Measurements from ENCODE around the gene MGAT5B. TPM values are rescaled to one million over a fixed set of nuclear protein-coding genes. Genes with fewer than 3 reads are reported as not detected.

The MGAT5B gene
- total and polyA plus RNA-seq, 4 donors, result 0.02 to 0.25 TPM; not detected in 2

- Histone ChIP-seq H3K27me3 (ENCODE audit: control insufficient read depth in 4 of 4, insufficient read depth in 4 of 4, low read length in 3 of 4) (peaks cover 0 to 2% (median 0%) of the 10 kb centered on the region in 4 donors), H3K4me1 (ENCODE audit: control insufficient read depth in 4 of 4, insufficient read depth in 4 of 4, low read length in 3 of 4) (no peaks in the 10 kb centered on the region), H3K27ac (ENCODE audit: low read depth in 1 of 2, low read length in 2 of 2) (no peak overlapping the region), H3K9ac (ENCODE audit: low read depth in 1 of 2, low read length in 2 of 2) (no peak overlapping the region), H3K4me3 (ENCODE audit: low read depth in 1 of 3, low read length in 3 of 3) (no peak overlapping the region), H3K9me3 (ENCODE audit: control insufficient read depth in 4 of 4, low read length in 3 of 4) (no peaks in the 10 kb centered on the region), H3K36me3 (ENCODE audit: control insufficient read depth in 4 of 4, insufficient read depth in 3 of 4, low read depth in 1 of 4, low read length in 3 of 4) (no peaks in the 10 kb centered on the region)
- 73% methylated on average over 6 of the region's 6 CpGs for WGBS
- TF ChIP-seq SP1 (IDR thresholded peaks at IDR 0.05), result no peak
- TF ChIP-seq RAD21 (IDR thresholded peaks at IDR 0.05), result no peak
- TF ChIP-seq EGR1 (IDR thresholded peaks at IDR 0.05; ENCODE audit: low read depth in 2 of 2), result no peak
- no peak for TF ChIP-seq RXRA (IDR thresholded peaks at IDR 0.05)
- no peak for TF ChIP-seq CTCF (IDR thresholded peaks at IDR 0.05; ENCODE audit: low read depth, low read length, missing input control)
- no peak for TF ChIP-seq NR2F2 (IDR thresholded peaks at IDR 0.05)
- no peak for TF ChIP-seq YY1 (IDR thresholded peaks at IDR 0.05)
- no peak for TF ChIP-seq FOXA1 (IDR thresholded peaks at IDR 0.05)
- TF ChIP-seq ZBTB33 (IDR thresholded peaks at IDR 0.05), result no peak
- no peak for TF ChIP-seq HNF4A (conservative IDR thresholded peaks at IDR 0.05)
- no peak for TF ChIP-seq GABPA (IDR thresholded peaks at IDR 0.05 in 1 of 2, conservative IDR thresholded peaks at IDR 0.05 in 1 of 2)
- TF ChIP-seq MAX (IDR thresholded peaks at IDR 0.05), result no peak
- no peak for TF ChIP-seq REST (IDR thresholded peaks at IDR 0.05)
- no peak for TF ChIP-seq JUND (IDR thresholded peaks at IDR 0.05)
- no peak for TF ChIP-seq TAF1 (conservative IDR thresholded peaks at IDR 0.05)
- no peak for DNase-seq (ENCODE audit: low spot score)
Observed at GRCh38 chr17:76930107-76930506, 61.9 kb downstream of the MGAT5B start.
